ENCODE results near the gene CCDC33.

Gene CCDC33

DNA sequence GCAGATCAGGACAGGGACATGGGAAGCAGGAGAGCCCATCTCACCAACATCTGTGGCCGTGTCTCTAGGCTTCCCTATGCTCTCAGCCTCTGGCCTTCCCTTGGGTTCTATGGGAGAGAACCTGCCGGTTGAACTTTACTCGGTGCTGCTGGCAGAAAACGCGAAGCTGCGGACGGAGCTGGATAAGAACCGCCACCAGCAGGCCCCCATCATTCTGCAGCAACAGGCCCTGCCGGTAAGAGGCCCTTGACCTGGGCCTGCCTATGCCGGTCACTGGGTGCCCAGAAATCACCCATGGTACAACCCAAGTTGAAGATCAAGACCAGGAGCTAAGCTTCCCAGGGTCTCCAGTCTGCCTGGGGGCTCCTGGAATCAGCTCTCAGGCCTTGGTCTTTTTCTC is 96.5 kb downstream of the CCDC33 start:
- H3K4me3 ChIP-seq (ENCODE audit: low read length in 2 of 2), result no peak overlapping the region
- no peak overlapping the region for H3K27ac ChIP-seq (replicated peaks; ENCODE audit: low read length)
- H3K18ac ChIP-seq (ENCODE audit: low read length), result no peak overlapping the region
- no peak overlapping the region for H3K23ac ChIP-seq (ENCODE audit: low read depth, low read length, poor library complexity)
- no peak overlapping the region for H4K91ac ChIP-seq (ENCODE audit: low read depth, low read length, poor library complexity)
- no peak overlapping the region for H2BK5ac ChIP-seq (ENCODE audit: low read length)
- DNase-seq (ENCODE audit: low spot score), result no peak
- no peak overlapping the region for H3K14ac ChIP-seq (ENCODE audit: low read length)
- H3K27me3 ChIP-seq (ENCODE audit: control insufficient read depth in 3 of 3, insufficient read depth in 3 of 3, low read depth in 1 of 3, low read length in 3 of 3), result peaks cover 0 to 37% (median 0%) of the 10 kb centered on the region in 3 experiments
- H3K4me1 ChIP-seq (ENCODE audit: control insufficient read depth in 2 of 2, insufficient read depth in 1 of 2, low read depth in 1 of 2, low read length in 2 of 2), result peaks cover 9 to 10% of the 10 kb centered on the region in 2 donors
- no peak overlapping the region for H2BK12ac ChIP-seq (ENCODE audit: low read length)
- no peaks in the 10 kb centered on the region for H3K36me3 ChIP-seq (replicated peaks in 1 of 2; ENCODE audit: control insufficient read depth in 2 of 2, insufficient read depth in 2 of 2, low read length in 2 of 2)
- H2BK15ac ChIP-seq (ENCODE audit: low read length), result no peak overlapping the region
- H3K9me3 ChIP-seq (replicated peaks in 1 of 2; ENCODE audit: control insufficient read depth in 2 of 2, insufficient read depth in 1 of 2, low read depth in 1 of 2, low read length in 2 of 2), result peaks cover 0 to 5% of the 10 kb centered on the region in 2 donors
- no peak overlapping the region for H2AFZ ChIP-seq (ENCODE audit: low read length)
- H3K79me1 ChIP-seq (ENCODE audit: low read depth, low read length), result peaks cover 1% of the 10 kb centered on the region
- no peak overlapping the region for H3K9ac ChIP-seq (ENCODE audit: low read depth, low read length, poor library complexity)
- no peak overlapping the region for H4K8ac ChIP-seq (ENCODE audit: low read depth, low read length)
- H2BK120ac ChIP-seq (ENCODE audit: low read depth, low read length), result no peak overlapping the region
- no CpG with 5 or more reads among the region's 10 CpGs for WGBS, 2 donors (ENCODE audit: extremely low coverage in 2 of 2, insufficient read length in 2 of 2, insufficient replicate concordance in 1 of 2)
- H2AK5ac ChIP-seq (ENCODE audit: low read depth, low read length), result no peak overlapping the region
- no peak overlapping the region for H3K4me2 ChIP-seq (ENCODE audit: insufficient read depth, low read length, poor library complexity, severe bottlenecking)
- no peak overlapping the region for H3K4ac ChIP-seq (ENCODE audit: low read length)

DNA sequence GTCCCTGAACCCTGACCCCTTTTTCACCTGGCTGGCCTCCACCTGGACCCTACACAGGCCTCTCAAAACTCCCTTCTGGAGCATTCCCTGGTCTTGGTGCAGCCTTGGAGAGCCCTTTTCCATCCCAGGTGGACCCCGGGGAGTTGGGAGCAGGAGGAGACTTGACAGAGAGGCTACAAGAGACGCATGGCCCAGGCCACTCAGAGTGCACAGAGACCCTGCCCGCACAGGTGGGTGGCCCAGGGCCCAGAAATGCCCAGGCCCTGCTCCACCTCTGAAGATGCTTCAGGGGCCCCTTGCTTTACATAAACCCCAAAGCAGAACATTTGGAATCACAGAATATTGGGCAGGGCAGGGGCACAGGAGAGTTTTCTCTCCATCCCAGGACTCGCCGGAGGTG is 97.0 kb downstream of the CCDC33 start:
- no CpG with 5 or more reads among the region's 5 CpGs for WGBS, 2 donors (ENCODE audit: extremely low coverage in 2 of 2, insufficient read length in 2 of 2, insufficient replicate concordance in 1 of 2)
- Histone ChIP-seq H2AK5ac (ENCODE audit: low read depth, low read length) (no peak overlapping the region), H3K4me3 (ENCODE audit: low read length in 2 of 2) (no peak overlapping the region), H2BK120ac (ENCODE audit: low read depth, low read length) (no peak overlapping the region), H4K91ac (ENCODE audit: low read depth, low read length, poor library complexity) (no peak overlapping the region), H3K27ac (replicated peaks; ENCODE audit: low read length) (no peak overlapping the region), H2BK12ac (ENCODE audit: low read length) (no peak overlapping the region), H2BK5ac (ENCODE audit: low read length) (no peak overlapping the region), H3K18ac (ENCODE audit: low read length) (no peak overlapping the region), H3K4ac (ENCODE audit: low read length) (no peak overlapping the region), H3K14ac (ENCODE audit: low read length) (no peak overlapping the region), H2BK15ac (ENCODE audit: low read length) (no peak overlapping the region), H3K9ac (ENCODE audit: low read depth, low read length, poor library complexity) (no peak overlapping the region), H3K79me1 (ENCODE audit: low read depth, low read length) (peaks cover 1% of the 10 kb centered on the region), H3K4me1 (ENCODE audit: control insufficient read depth in 2 of 2, insufficient read depth in 1 of 2, low read depth in 1 of 2, low read length in 2 of 2) (peaks cover 5% of the 10 kb centered on the region in 2 donors), H4K8ac (ENCODE audit: low read depth, low read length) (no peak overlapping the region), H2AFZ (ENCODE audit: low read length) (no peak overlapping the region), H3K36me3 (replicated peaks in 1 of 2; ENCODE audit: control insufficient read depth in 2 of 2, insufficient read depth in 2 of 2, low read length in 2 of 2) (no peaks in the 10 kb centered on the region), H3K27me3 (ENCODE audit: control insufficient read depth in 3 of 3, insufficient read depth in 3 of 3, low read depth in 1 of 3, low read length in 3 of 3) (peaks cover 0 to 33% (median 0%) of the 10 kb centered on the region in 3 experiments), H3K4me2 (ENCODE audit: insufficient read depth, low read length, poor library complexity, severe bottlenecking) (no peak overlapping the region), H3K9me3 (replicated peaks in 1 of 2; ENCODE audit: control insufficient read depth in 2 of 2, insufficient read depth in 1 of 2, low read depth in 1 of 2, low read length in 2 of 2) (peaks cover 0 to 5% of the 10 kb centered on the region in 2 donors), H3K23ac (ENCODE audit: low read depth, low read length, poor library complexity) (no peak overlapping the region)
- DNase-seq (ENCODE audit: low spot score), result no peak

DNA sequence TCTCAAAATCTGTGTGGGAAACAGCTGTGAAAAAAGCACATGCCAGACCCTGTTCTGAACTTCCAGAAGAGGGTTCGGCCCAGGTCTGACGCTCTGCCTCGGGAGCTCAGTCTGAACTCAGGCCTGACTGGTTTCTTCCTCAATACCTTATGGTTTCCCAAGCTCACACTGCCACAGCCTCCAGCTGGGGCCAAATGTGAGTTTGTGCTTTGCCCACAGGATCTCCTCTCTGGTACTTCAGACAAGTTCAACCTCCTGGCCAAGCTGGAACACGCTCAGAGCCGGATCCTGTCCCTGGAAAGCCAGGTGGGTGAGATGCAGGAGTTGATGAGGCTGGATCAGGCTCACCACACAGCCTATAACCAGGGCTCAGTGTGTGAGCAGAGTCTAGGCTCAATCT is 97.5 kb downstream of the CCDC33 start:
- Histone ChIP-seq H4K91ac (ENCODE audit: low read depth, low read length, poor library complexity) (no peak overlapping the region), H3K4me3 (ENCODE audit: low read length in 2 of 2) (no peak overlapping the region), H3K4ac (ENCODE audit: low read length) (no peak overlapping the region), H2BK5ac (ENCODE audit: low read length) (no peak overlapping the region), H2AFZ (ENCODE audit: low read length) (no peak overlapping the region), H3K14ac (ENCODE audit: low read length) (no peak overlapping the region), H4K8ac (ENCODE audit: low read depth, low read length) (no peak overlapping the region), H3K23ac (ENCODE audit: low read depth, low read length, poor library complexity) (no peak overlapping the region), H2BK120ac (ENCODE audit: low read depth, low read length) (no peak overlapping the region), H3K27ac (replicated peaks; ENCODE audit: low read length) (no peak overlapping the region), H3K79me1 (ENCODE audit: low read depth, low read length) (peaks cover 1% of the 10 kb centered on the region), H3K4me2 (ENCODE audit: insufficient read depth, low read length, poor library complexity, severe bottlenecking) (no peak overlapping the region), H3K18ac (ENCODE audit: low read length) (no peak overlapping the region), H3K27me3 (ENCODE audit: control insufficient read depth in 3 of 3, insufficient read depth in 3 of 3, low read depth in 1 of 3, low read length in 3 of 3) (peaks cover 0 to 33% (median 0%) of the 10 kb centered on the region in 3 experiments), H3K9ac (ENCODE audit: low read depth, low read length, poor library complexity) (no peak overlapping the region), H3K4me1 (ENCODE audit: control insufficient read depth in 2 of 2, insufficient read depth in 1 of 2, low read depth in 1 of 2, low read length in 2 of 2) (peaks cover 0 to under 1% of the 10 kb centered on the region in 2 donors), H3K36me3 (replicated peaks in 1 of 2; ENCODE audit: control insufficient read depth in 2 of 2, insufficient read depth in 2 of 2, low read length in 2 of 2) (no peaks in the 10 kb centered on the region), H2BK15ac (ENCODE audit: low read length) (no peak overlapping the region), H3K9me3 (replicated peaks in 1 of 2; ENCODE audit: control insufficient read depth in 2 of 2, insufficient read depth in 1 of 2, low read depth in 1 of 2, low read length in 2 of 2) (peaks cover 0 to 5% of the 10 kb centered on the region in 2 donors), H2AK5ac (ENCODE audit: low read depth, low read length) (no peak overlapping the region), H2BK12ac (ENCODE audit: low read length) (no peak overlapping the region)
- WGBS, 2 donors (ENCODE audit: extremely low coverage in 2 of 2, insufficient read length in 2 of 2, insufficient replicate concordance in 1 of 2), result no CpG with 5 or more reads among the region's 5 CpGs
- no peak for DNase-seq (ENCODE audit: low spot score)

DNA sequence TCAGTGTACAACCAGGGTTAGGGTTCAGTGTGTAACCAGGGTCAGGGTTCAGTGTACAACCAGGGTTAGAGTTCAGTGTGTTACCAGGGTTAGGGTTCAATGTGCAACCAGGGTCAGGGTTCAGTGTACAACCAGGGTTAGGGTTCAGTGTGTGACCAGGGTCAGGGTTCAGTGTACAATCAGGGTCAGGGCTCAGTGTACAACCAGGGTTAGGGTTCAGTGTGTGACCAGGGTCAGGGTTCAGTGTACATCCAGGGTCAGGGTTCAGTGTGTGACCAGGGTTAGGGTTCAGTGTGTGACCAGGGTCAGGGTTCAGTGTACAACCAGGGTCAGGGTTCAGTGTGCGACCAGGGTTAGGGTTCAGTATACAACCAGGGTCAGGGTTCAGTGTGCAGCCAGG is 98.0 kb downstream of the CCDC33 start:
- H2BK5ac ChIP-seq (ENCODE audit: low read length), result no peak overlapping the region
- no peak overlapping the region for H4K91ac ChIP-seq (ENCODE audit: low read depth, low read length, poor library complexity)
- H4K8ac ChIP-seq (ENCODE audit: low read depth, low read length), result no peak overlapping the region
- H3K4ac ChIP-seq (ENCODE audit: low read length), result no peak overlapping the region
- WGBS, 2 donors (ENCODE audit: extremely low coverage in 2 of 2, insufficient read length in 2 of 2, insufficient replicate concordance in 1 of 2), result no CpG with 5 or more reads among the region's 1 CpG
- no peaks in the 10 kb centered on the region for H3K4me1 ChIP-seq (ENCODE audit: control insufficient read depth in 2 of 2, insufficient read depth in 1 of 2, low read depth in 1 of 2, low read length in 2 of 2)
- H2BK120ac ChIP-seq (ENCODE audit: low read depth, low read length), result no peak overlapping the region
- no peaks in the 10 kb centered on the region for H3K36me3 ChIP-seq (replicated peaks in 1 of 2; ENCODE audit: control insufficient read depth in 2 of 2, insufficient read depth in 2 of 2, low read length in 2 of 2)
- H2AK5ac ChIP-seq (ENCODE audit: low read depth, low read length), result no peak overlapping the region
- H3K4me3 ChIP-seq (ENCODE audit: low read length in 2 of 2), result peak overlapping the region in 1 of 2 donors; percentile 30
- no peak overlapping the region for H3K9ac ChIP-seq (ENCODE audit: low read depth, low read length, poor library complexity)
- no peak overlapping the region for H2BK12ac ChIP-seq (ENCODE audit: low read length)
- no peak overlapping the region for H3K4me2 ChIP-seq (ENCODE audit: insufficient read depth, low read length, poor library complexity, severe bottlenecking)
- H2BK15ac ChIP-seq (ENCODE audit: low read length), result no peak overlapping the region
- no peak overlapping the region for H2AFZ ChIP-seq (ENCODE audit: low read length)
- H3K18ac ChIP-seq (ENCODE audit: low read length), result no peak overlapping the region
- H3K27me3 ChIP-seq (ENCODE audit: control insufficient read depth in 3 of 3, insufficient read depth in 3 of 3, low read depth in 1 of 3, low read length in 3 of 3), result peaks cover 0 to 32% (median 0%) of the 10 kb centered on the region in 3 experiments
- no peak overlapping the region for H3K23ac ChIP-seq (ENCODE audit: low read depth, low read length, poor library complexity)
- peaks cover 1% of the 10 kb centered on the region for H3K79me1 ChIP-seq (ENCODE audit: low read depth, low read length)
- DNase-seq (ENCODE audit: low spot score), result no peak
- no peak overlapping the region for H3K14ac ChIP-seq (ENCODE audit: low read length)
- no peak overlapping the region for H3K27ac ChIP-seq (replicated peaks; ENCODE audit: low read length)
- peaks cover 0 to 5% of the 10 kb centered on the region in 2 donors for H3K9me3 ChIP-seq (replicated peaks in 1 of 2; ENCODE audit: control insufficient read depth in 2 of 2, insufficient read depth in 1 of 2, low read depth in 1 of 2, low read length in 2 of 2)
